ENCODE data around the gene SC5D. TPM values are rescaled to one million over a fixed set of nuclear protein-coding genes. Genes with fewer than 3 reads are reported as not detected.

SC5D gene
- total and polyA plus RNA-seq, 2 of the 4 experiments (the other 2 are of a cell fraction), result 21.3 to 21.7 TPM

DNA sequence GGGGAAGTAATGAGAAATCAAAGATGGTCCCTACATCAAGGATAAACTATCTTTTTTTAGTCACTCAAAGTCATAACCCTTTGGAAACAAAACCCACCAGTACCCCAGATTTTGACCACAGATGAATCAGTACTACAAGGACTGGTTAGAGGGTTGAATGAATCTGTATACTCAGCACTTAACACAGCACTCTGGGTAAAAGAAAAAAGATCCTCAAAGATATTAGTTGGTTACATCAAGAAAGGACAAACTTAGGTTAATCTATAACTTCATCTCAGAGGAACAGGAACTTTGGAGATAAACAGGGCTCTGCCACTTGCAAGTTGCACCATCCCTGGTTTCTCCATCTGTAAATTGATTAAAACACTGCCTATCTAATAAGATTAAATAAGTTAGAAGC is 18.8 kb downstream of the SC5D start:
- Histone ChIP-seq H2AK9ac (replicated peaks; ENCODE audit: low read depth, low read length, poor library complexity) (no peak overlapping the region), H4K91ac (ENCODE audit: insufficient read depth, low read depth, low read length) (no peak overlapping the region), H3K23ac (ENCODE audit: low read depth, low read length) (no peak overlapping the region), H2BK120ac (ENCODE audit: low read depth, low read length) (no peak overlapping the region), H3K18ac (ENCODE audit: low read depth, low read length) (no peak overlapping the region), H2AK5ac (ENCODE audit: low read depth, low read length) (no peak overlapping the region), H4K8ac (ENCODE audit: low read depth in 2 of 2, low read length in 2 of 2) (no peak overlapping the region), H3K4ac (ENCODE audit: low read depth, low read length) (no peak overlapping the region), H3K56ac (ENCODE audit: extremely low read depth, insufficient read depth, low read length) (no peak overlapping the region), H3K9me3 (ENCODE audit: control insufficient read depth, insufficient read depth, low read length) (no peaks in the 10 kb centered on the region), H3K36me3 (ENCODE audit: control insufficient read depth, insufficient read depth, low read length) (peaks cover 4% of the 10 kb centered on the region), H3K27ac (ENCODE audit: insufficient read depth, low read length) (no peak overlapping the region), H2BK20ac (ENCODE audit: low read depth, low read length) (no peak overlapping the region), H3K14ac (replicated peaks; ENCODE audit: low read depth, low read length) (no peak overlapping the region), H2BK5ac (ENCODE audit: low read depth, low read length, poor library complexity, severe bottlenecking) (no peak overlapping the region), H2AFZ (replicated peaks; ENCODE audit: low read length, poor library complexity) (no peak overlapping the region), H3K4me1 (ENCODE audit: control insufficient read depth, insufficient read depth, low read length) (no peaks in the 10 kb centered on the region), H3K79me1 (ENCODE audit: low read depth in 1 of 2, low read length in 2 of 2) (no peaks in the 10 kb centered on the region), H2BK15ac (ENCODE audit: low read depth, low read length) (no peak overlapping the region), H3K27me3 (ENCODE audit: control insufficient read depth, insufficient read depth, low read length) (no peaks in the 10 kb centered on the region), H3K4me3 (ENCODE audit: insufficient read depth, low read depth, low read length) (no peak overlapping the region), H3K4me2 (ENCODE audit: low read depth, low read length) (no peak overlapping the region), H4K20me1 (ENCODE audit: insufficient read depth, low read length) (no peaks in the 10 kb centered on the region), H3K9me1 (ENCODE audit: insufficient read depth, low read length) (no peaks in the 10 kb centered on the region), H3K9ac (ENCODE audit: low read depth, low read length) (no peak overlapping the region), H4K5ac (ENCODE audit: low read depth, low read length) (no peak overlapping the region)
- no peak for TF ChIP-seq RAD21 (IDR thresholded peaks at IDR 0.05; ENCODE audit: low read length)
- no peak for TF ChIP-seq MAFK (IDR thresholded peaks at IDR 0.05; ENCODE audit: low read depth, low read length)
- TF ChIP-seq, protein P1, sequence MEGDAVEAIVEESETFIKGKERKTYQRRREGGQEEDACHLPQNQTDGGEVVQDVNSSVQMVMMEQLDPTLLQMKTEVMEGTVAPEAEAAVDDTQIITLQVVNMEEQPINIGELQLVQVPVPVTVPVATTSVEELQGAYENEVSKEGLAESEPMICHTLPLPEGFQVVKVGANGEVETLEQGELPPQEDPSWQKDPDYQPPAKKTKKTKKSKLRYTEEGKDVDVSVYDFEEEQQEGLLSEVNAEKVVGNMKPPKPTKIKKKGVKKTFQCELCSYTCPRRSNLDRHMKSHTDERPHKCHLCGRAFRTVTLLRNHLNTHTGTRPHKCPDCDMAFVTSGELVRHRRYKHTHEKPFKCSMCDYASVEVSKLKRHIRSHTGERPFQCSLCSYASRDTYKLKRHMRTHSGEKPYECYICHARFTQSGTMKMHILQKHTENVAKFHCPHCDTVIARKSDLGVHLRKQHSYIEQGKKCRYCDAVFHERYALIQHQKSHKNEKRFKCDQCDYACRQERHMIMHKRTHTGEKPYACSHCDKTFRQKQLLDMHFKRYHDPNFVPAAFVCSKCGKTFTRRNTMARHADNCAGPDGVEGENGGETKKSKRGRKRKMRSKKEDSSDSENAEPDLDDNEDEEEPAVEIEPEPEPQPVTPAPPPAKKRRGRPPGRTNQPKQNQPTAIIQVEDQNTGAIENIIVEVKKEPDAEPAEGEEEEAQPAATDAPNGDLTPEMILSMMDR (conservative IDR thresholded peaks at IDR 0.05; ENCODE audit: low read depth, low read length), result no peak
- no peak for TF ChIP-seq MAZ (IDR thresholded peaks at IDR 0.05; ENCODE audit: borderline replicate concordance, low read depth, low read length)
- no peak for TF ChIP-seq POLR2A (IDR thresholded peaks at IDR 0.05; ENCODE audit: low read depth, low read length)
- no peak for TF ChIP-seq CEBPB (IDR thresholded peaks at IDR 0.05; ENCODE audit: low read depth, low read length)
- TF ChIP-seq CHD1 (IDR thresholded peaks at IDR 0.05; ENCODE audit: low read depth, low read length), result no peak
- TF ChIP-seq SMC3 (IDR thresholded peaks at IDR 0.05; ENCODE audit: low read depth, low read length), result no peak
- TF ChIP-seq RCOR1 (IDR thresholded peaks at IDR 0.05; ENCODE audit: insufficient replicate concordance, low read length), result no peak
- TF ChIP-seq, protein P2, sequence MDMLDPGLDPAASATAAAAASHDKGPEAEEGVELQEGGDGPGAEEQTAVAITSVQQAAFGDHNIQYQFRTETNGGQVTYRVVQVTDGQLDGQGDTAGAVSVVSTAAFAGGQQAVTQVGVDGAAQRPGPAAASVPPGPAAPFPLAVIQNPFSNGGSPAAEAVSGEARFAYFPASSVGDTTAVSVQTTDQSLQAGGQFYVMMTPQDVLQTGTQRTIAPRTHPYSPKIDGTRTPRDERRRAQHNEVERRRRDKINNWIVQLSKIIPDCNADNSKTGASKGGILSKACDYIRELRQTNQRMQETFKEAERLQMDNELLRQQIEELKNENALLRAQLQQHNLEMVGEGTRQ (IDR thresholded peaks at IDR 0.05; ENCODE audit: low read depth, low read length), result no peak
- TF ChIP-seq, protein P3, sequence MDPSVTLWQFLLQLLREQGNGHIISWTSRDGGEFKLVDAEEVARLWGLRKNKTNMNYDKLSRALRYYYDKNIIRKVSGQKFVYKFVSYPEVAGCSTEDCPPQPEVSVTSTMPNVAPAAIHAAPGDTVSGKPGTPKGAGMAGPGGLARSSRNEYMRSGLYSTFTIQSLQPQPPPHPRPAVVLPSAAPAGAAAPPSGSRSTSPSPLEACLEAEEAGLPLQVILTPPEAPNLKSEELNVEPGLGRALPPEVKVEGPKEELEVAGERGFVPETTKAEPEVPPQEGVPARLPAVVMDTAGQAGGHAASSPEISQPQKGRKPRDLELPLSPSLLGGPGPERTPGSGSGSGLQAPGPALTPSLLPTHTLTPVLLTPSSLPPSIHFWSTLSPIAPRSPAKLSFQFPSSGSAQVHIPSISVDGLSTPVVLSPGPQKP (IDR thresholded peaks at IDR 0.05; ENCODE audit: borderline replicate concordance, low read depth, low read length), result no peak
- TF ChIP-seq MXI1 (IDR thresholded peaks at IDR 0.05; ENCODE audit: borderline replicate concordance, low read depth, low read length), result no peak
- TF ChIP-seq BHLHE40 (IDR thresholded peaks at IDR 0.05; ENCODE audit: low read depth, low read length), result no peak
- no peak for TF ChIP-seq RFX5 (IDR thresholded peaks at IDR 0.05; ENCODE audit: low read depth, low read length)
- TF ChIP-seq NFE2L2 (IDR thresholded peaks at IDR 0.05; ENCODE audit: low read depth, low read length), result no peak
- no TSS peak for BruUV-seq (replicated peaks)
- intact Hi-C loops (cut with micrococcal nuclease), result no loop called here
- CTCF ChIA-PET, result no interaction called here
- POLR2A ChIA-PET (ENCODE audit: unreplicated experiment), result no interaction called here
- DNase-seq (no peak), ATAC-seq (ENCODE audit: low read depth) (no peak)
- dilution Hi-C loops (cut with HindIII; ENCODE audit: low sequenced_read_pairs, unreplicated experiment), result no loop called here
- in situ Hi-C loops (cut with MboI; ENCODE audit: low sequenced_read_pairs), result loop anchor here (25.0 kb wide), 2 partner anchors 901 to 1201 kb away; no protein-coding TSS in a partner anchor
